Transverse colon (tissue), 4 donors: ENCODE data around the gene OAS3. TPM values are rescaled to one million over a fixed set of nuclear protein-coding genes. Genes with fewer than 3 reads are reported as not detected.
A peak's percentile ranks its signal among the peaks of the same experiment; 100 is the strongest.
"Not testable (repeated sequence)": the region's sequence is repeated elsewhere in the genome, so short reads cannot be mapped to it uniquely, and the experiment has no call there.

Source experiments
- DNase-seq: peaks from one replicate; pipeline ENCODE4 v3.0.0-alpha.2; 2019
- H3K27ac ChIP-seq, 4 donors: fragments of 200-600 bp; sonication (generic); 2 replicates each; pipeline ENCODE4 v1.5.1; 2016 to 2018; ENCODE audit warnings: inconsistent platforms in 4 of 4
- H3K27me3 ChIP-seq: fragments of 200-600 bp; sonication (generic); 2 replicates; pipeline ENCODE4 v1.5.1; 2017; ENCODE audit warnings: inconsistent platforms
- H3K36me3 ChIP-seq, 4 donors: fragments of 200-600 bp; sonication (generic); 2 replicates each; pipeline ENCODE4 v1.5.1; 2017 to 2019; ENCODE audit warnings: inconsistent platforms in 4 of 4
- H3K4me1 ChIP-seq, 4 donors: fragments of 200-600 bp; sonication (generic); 2 replicates each; pipeline ENCODE4 v1.5.1; 2017 to 2020; ENCODE audit warnings: inconsistent platforms in 4 of 4
- H3K4me3 ChIP-seq, 4 donors: fragments of 200-600 bp; sonication (generic); 1 replicate in 1 of 4; 2 replicates in 3 of 4; pipeline versions ENCODE4 v1.5.1 to v1.6.1; 2017 to 2019; ENCODE audit warnings: inconsistent platforms in 4 of 4
- H3K9me3 ChIP-seq, 2 donors: fragments of 200-600 bp; sonication (generic); 2 replicates each; pipeline ENCODE4 v1.5.1; 2017 to 2019; ENCODE audit warnings: inconsistent platforms in 2 of 2
- EP300 ChIP-seq: sonication (generic); formaldehyde crosslinking; IDR thresholded peaks from one replicate; pipeline ENCODE4 v1.6.1; 2017; ENCODE audit warnings: antibody characterized with exemption, low read depth
- POLR2A ChIP-seq: fragments of 450-650 bp; IDR thresholded peaks from one replicate; pipeline ENCODE4 v1.6.1; 2016; ENCODE audit warnings: antibody characterized with exemption, mild to moderate bottlenecking, moderate library complexity
- POLR2AphosphoS5 ChIP-seq, 3 donors: sonication (generic); formaldehyde crosslinking; IDR thresholded peaks; one replicate each; pipeline ENCODE4 v1.6.1; 2016; ENCODE audit warnings: antibody characterized with exemption in 3 of 3
- WGBS, 2 donors: methylation state at CpG; one replicate each; pipeline ENCODE4 v1.1.5; 2018; ENCODE audit warnings: low coverage in 1 of 2; 5-methylcytosine and 5-hydroxymethylcytosine counted together
- in situ Hi-C, 4 donors: fragments of 200-750 bp; cut with MboI; loops; one replicate each; pipeline versions ENCODE4 v1.15.0 to v1.15.1; 2017; ENCODE audit warnings: low sequenced_read_pairs in 3 of 4, low pct_ligation_motif_present in 1 of 4, low pct_unique_long_range_greater_than_20kb in 1 of 4
- intact Hi-C: fragments of 100-400 bp; cut with DNase I; formaldehyde crosslinking; loops from one replicate; pipeline ENCODE4 v1.15.1; 2023; ENCODE audit warnings: low total_unique reads
- total RNA-seq, 4 donors: library from RNA; depleted of rRNA; stranded (reverse); fragments of >200 nt; gene quantifications; one replicate each; pipeline ENCODE4 v1.1.0, GENCODE V29; 2016
- TF ChIP-seq, protein P1 (sequence below), 5 experiments: fragments of 200-600 bp in 3 of 5; fragments of 450-650 bp in 2 of 5; sonication (generic) in 3 of 5; IDR thresholded peaks; 1 replicate in 2 of 5; 2 replicates in 3 of 5; pipeline ENCODE4 v1.5.1; 2016 to 2017; ENCODE audit warnings: antibody characterized with exemption in 5 of 5, inconsistent platforms in 3 of 5, mild to moderate bottlenecking in 2 of 5, moderate library complexity in 1 of 5

The OAS3 gene
- total RNA-seq, 4 donors from 2014 or later = 6.2 to 17.6 (median 12.4) TPM

DNA sequence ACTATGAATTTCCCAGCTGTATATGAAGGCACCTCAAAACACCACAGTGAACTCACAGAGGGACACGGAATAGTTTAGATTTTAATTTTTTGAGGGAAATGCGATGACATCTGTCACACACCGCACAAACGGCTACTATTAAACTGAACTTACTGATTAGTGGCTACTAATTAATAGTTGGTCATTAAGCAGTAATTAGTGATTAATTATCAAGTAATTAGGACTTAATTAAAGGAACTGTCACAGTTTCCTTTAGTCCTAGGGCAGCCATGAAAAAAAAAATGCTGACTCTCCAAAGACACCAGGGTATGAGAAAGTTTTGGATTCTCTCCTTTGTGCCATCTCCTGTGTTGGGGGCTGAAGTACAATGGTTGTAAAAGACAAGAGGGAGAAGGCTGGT, 28.6 kb upstream of the OAS3 start:
- TF ChIP-seq POLR2AphosphoS5 (IDR thresholded peaks at IDR 0.05) (no peak), EP300 (no peak), POLR2A (no peak)
- TF ChIP-seq, protein P1, sequence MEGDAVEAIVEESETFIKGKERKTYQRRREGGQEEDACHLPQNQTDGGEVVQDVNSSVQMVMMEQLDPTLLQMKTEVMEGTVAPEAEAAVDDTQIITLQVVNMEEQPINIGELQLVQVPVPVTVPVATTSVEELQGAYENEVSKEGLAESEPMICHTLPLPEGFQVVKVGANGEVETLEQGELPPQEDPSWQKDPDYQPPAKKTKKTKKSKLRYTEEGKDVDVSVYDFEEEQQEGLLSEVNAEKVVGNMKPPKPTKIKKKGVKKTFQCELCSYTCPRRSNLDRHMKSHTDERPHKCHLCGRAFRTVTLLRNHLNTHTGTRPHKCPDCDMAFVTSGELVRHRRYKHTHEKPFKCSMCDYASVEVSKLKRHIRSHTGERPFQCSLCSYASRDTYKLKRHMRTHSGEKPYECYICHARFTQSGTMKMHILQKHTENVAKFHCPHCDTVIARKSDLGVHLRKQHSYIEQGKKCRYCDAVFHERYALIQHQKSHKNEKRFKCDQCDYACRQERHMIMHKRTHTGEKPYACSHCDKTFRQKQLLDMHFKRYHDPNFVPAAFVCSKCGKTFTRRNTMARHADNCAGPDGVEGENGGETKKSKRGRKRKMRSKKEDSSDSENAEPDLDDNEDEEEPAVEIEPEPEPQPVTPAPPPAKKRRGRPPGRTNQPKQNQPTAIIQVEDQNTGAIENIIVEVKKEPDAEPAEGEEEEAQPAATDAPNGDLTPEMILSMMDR (IDR thresholded peaks at IDR 0.05) = no peak
- 96 to 97% methylated on average over 4 of the region's 4 CpGs for WGBS, 2 donors
- Histone ChIP-seq H3K4me1 (peaks cover 13 to 50% (median 42%) of the 10 kb centered on the region in 4 donors), H3K9me3 (peaks cover 6 to 9% of the 10 kb centered on the region in 2 donors), H3K27me3 (no peaks in the 10 kb centered on the region), H3K4me3 (no peak overlapping the region), H3K36me3 (peaks cover 0 to 20% (median 1%) of the 10 kb centered on the region in 4 donors), H3K27ac (no peak overlapping the region)
- in situ Hi-C loops = no loop called here
- no peak for DNase-seq
- intact Hi-C loops = no loop called here

DNA sequence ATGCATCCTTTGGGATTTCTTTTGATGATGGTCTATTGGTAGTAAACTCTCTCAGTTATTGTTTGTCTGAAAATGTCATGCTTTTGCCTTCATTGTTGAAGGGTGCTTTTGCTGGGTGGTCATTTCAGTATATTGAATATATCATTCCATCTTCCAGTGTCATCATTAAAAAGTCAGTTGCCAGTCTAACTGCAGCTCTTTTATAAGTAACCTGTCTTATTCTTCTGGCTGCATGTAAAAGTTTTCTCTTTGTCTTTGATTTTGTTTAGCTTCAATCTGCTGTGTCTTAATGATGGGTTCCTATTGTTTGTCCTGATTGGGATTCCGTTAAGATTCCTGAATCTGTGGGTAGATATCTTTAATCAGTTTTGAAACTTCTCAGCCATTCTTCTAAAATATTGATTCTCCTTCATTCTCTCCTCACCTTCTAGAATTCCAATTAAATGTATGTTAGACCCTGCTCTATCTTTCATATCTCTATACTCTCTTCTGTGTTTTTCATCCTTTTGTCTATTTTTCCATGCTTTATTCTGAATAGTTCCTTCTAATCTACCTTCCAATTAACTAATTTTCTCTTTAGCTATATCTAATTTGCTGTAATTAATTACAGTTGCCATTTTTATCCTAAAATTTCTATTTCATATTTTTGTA, 25.1 kb upstream of the OAS3 start:
- H3K27me3 ChIP-seq = no peaks in the 10 kb centered on the region
- H3K9me3 ChIP-seq = peaks cover 6 to 9% of the 10 kb centered on the region in 2 donors
- in situ Hi-C loops = no loop called here
- peaks cover 0 to 39% (median 18%) of the 10 kb centered on the region in 4 donors for H3K4me1 ChIP-seq
- 100% methylated on average over 1 of the region's 1 CpG for WGBS, 2 donors
- DNase-seq = no peak
- TF ChIP-seq, protein P1 (IDR thresholded peaks at IDR 0.05) = no peak
- TF ChIP-seq POLR2AphosphoS5 (IDR thresholded peaks at IDR 0.05) (no peak), EP300 (no peak), POLR2A (no peak)
- no peak overlapping the region for H3K27ac ChIP-seq
- intact Hi-C loops = no loop called here
- H3K36me3 ChIP-seq = peaks cover 0 to 30% (median 4%) of the 10 kb centered on the region in 4 donors
- H3K4me3 ChIP-seq = no peak overlapping the region

DNA sequence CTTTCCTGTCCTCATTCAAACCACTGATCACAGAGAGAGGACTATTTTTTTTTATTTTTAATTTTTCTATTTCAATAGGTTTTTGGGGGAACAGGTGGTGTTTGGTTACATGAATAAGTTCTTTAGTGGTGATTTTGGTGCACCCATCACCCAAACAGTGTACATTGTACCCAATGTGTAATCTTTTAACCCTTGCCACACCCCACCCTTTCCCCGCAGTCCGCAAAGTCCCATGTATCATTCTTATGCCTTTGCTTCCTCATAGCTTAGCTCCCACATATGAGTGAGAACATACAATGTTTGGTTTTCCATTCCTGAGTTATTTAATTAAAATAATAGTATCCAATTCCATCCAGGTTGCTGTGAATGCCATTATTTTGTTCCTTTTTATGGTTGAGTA, 24.4 kb upstream of the OAS3 start:
- H3K27ac ChIP-seq, H3K27me3 ChIP-seq, H3K4me3 ChIP-seq, H3K9me3 ChIP-seq, DNase-seq, in situ Hi-C loops, intact Hi-C loops: not testable (repeated sequence)
- 83 to 91% methylated on average over 2 of the region's 2 CpGs for WGBS, 2 donors
- H3K36me3 ChIP-seq = peaks cover 0 to 38% (median 5%) of the 10 kb centered on the region in 4 donors
- peaks cover 0 to 32% (median 11%) of the 10 kb centered on the region in 4 donors for H3K4me1 ChIP-seq

DNA sequence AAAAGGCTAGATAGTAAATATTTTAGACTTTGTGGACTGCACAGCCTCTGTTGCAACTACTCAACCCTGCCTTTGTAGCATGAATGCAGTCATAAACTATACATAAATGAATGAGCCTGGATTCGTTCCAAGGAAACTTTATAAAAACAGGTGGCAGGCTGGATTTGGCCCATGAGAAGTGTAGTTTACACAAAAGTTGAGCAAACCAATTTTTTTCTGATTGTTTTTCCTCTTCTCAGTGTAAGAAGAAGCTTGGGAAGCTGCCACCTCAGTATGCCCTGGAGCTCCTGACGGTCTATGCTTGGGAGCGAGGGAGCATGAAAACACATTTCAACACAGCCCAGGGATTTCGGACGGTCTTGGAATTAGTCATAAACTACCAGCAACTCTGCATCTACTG, 22.0 kb upstream of the OAS3 start:
- whole genome bisulfite sequencing, 2 donors = 43 to 46% methylated on average over 4 to 5 of the region's 5 CpGs

More for the DNA sequence above, 22.0 kb upstream of the OAS3 start:
- in situ Hi-C loops (no loop called here), intact Hi-C loops (no loop called here)
- TF ChIP-seq, protein P1 (IDR thresholded peaks at IDR 0.05) = no peak
- TF ChIP-seq EP300 (no peak), POLR2AphosphoS5 (IDR thresholded peaks at IDR 0.05) (peak in 1 of 3 donors; percentile 15), POLR2A (no peak)
- Histone ChIP-seq H3K9me3 (peaks cover 6 to 9% of the 10 kb centered on the region in 2 donors), H3K4me3 (peak overlapping the region in 1 of 4 donors; percentile 1), H3K36me3 (peaks cover 0 to 46% (median 11%) of the 10 kb centered on the region in 4 donors), H3K27me3 (no peaks in the 10 kb centered on the region), H3K27ac (peak overlapping the region; percentile 51 to 70 (median 64)), H3K4me1 (peaks cover 0 to 21% (median 9%) of the 10 kb centered on the region in 4 donors)
- peak; percentile 35 for DNase-seq
